Thyroid gland (tissue), 4 donors: ENCODE data around the gene BICDL1.
"Not testable (repeated sequence)": the region's sequence is repeated elsewhere in the genome, so short reads cannot be mapped to it uniquely, and the experiment has no call there.

Experiments
- POLR2A ChIP-seq, 2 donors: fragments of 450-650 bp; IDR thresholded peaks; one replicate each; pipeline ENCODE4 v1.6.1; 2017; ENCODE audit warnings: antibody characterized with exemption in 2 of 2, mild to moderate bottlenecking in 2 of 2, moderate library complexity in 1 of 2
- TF ChIP-seq, protein P1 (sequence below), 6 experiments: fragments of 200-600 bp in 3 of 6; fragments of 450-650 bp in 3 of 6; sonication (generic) in 3 of 6; IDR thresholded peaks; one replicate each; pipeline ENCODE4 v1.5.1; 2016 to 2019; ENCODE audit warnings: antibody characterized with exemption in 6 of 6, mild to moderate bottlenecking in 2 of 6, inconsistent platforms in 1 of 6, moderate library complexity in 1 of 6

DNA sequence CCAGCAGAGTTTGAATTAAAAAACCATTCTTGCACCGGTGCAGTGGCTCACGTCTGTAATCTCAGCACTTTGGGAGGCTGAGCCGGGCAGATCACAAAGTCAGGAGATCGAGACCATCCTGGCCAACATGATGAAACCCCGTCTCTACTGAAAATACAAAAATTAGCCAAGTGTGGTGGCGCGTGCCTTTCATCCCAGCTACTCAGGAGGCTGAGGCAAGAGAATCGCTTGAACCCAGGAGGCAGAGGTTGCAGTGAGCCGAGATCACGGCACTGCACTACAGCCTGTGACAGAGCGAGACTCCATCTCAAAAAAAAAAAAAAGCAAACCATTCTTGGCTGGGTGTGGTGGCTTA, 25.3 kb downstream of the BICDL1 start:
- TF ChIP-seq, protein P1, sequence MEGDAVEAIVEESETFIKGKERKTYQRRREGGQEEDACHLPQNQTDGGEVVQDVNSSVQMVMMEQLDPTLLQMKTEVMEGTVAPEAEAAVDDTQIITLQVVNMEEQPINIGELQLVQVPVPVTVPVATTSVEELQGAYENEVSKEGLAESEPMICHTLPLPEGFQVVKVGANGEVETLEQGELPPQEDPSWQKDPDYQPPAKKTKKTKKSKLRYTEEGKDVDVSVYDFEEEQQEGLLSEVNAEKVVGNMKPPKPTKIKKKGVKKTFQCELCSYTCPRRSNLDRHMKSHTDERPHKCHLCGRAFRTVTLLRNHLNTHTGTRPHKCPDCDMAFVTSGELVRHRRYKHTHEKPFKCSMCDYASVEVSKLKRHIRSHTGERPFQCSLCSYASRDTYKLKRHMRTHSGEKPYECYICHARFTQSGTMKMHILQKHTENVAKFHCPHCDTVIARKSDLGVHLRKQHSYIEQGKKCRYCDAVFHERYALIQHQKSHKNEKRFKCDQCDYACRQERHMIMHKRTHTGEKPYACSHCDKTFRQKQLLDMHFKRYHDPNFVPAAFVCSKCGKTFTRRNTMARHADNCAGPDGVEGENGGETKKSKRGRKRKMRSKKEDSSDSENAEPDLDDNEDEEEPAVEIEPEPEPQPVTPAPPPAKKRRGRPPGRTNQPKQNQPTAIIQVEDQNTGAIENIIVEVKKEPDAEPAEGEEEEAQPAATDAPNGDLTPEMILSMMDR (IDR thresholded peaks at IDR 0.05) = not testable (repeated sequence)
- TF ChIP-seq POLR2A (IDR thresholded peaks at IDR 0.05) = not testable (repeated sequence)
